Measurements from ENCODE around the gene RASD2.

RASD2 gene

GRCh38 chr22:35570686-35571194, 30.1 kb downstream of the RASD2 start:
- no peak for TF ChIP-seq CTCF (IDR thresholded peaks at IDR 0.05)

GRCh38 chr22:35572556-35572955, 31.9 kb downstream of the RASD2 start:
- no peak for TF ChIP-seq CTCF (IDR thresholded peaks at IDR 0.05)

GRCh38 chr22:35575116-35575748, 34.6 kb downstream of the RASD2 start:
- no peak for TF ChIP-seq CTCF (IDR thresholded peaks at IDR 0.05)

GRCh38 chr22:35576671-35577070, 36.0 kb downstream of the RASD2 start:
- no peak for TF ChIP-seq CTCF (IDR thresholded peaks at IDR 0.05)

- no peak for TF ChIP-seq CTCF (IDR thresholded peaks at IDR 0.05)
Observed at GRCh38 chr22:35577799-35578659, 37.4 kb downstream of the RASD2 start.

GRCh38 chr22:35578836-35579575, 38.4 kb downstream of the RASD2 start:
- no peak for TF ChIP-seq CTCF (IDR thresholded peaks at IDR 0.05)

- no peak for TF ChIP-seq CTCF (IDR thresholded peaks at IDR 0.05)
Observed at GRCh38 chr22:35580351-35581022, 39.9 kb downstream of the RASD2 start.
